Heart left ventricle (tissue), 16 donors: ENCODE results near the gene TRDMT1. TPM values are rescaled to one million over a fixed set of nuclear protein-coding genes. Genes with fewer than 3 reads are reported as not detected.
A peak's percentile ranks its signal among the peaks of the same experiment; 100 is the strongest.

Experiments
- ATAC-seq, 4 donors: fragments of 200-7000 bp; cut with Tn5 transposase; one replicate each; pipeline ENCODE4 v1.9.1; 2020 to 2022; ENCODE audit warnings: moderate library complexity in 4 of 4, mild to moderate bottlenecking in 3 of 4, moderate number of reproducible peaks in 1 of 4
- DNase-seq, 5 donors: peaks; one replicate each; pipeline ENCODE4 v3.0.0-alpha.2; 2020
- H3K27ac ChIP-seq, 12 donors: fragments of 200-600 bp; sonication (generic) in 4 of 12; one replicate each; pipeline versions ENCODE4 v1.5.0 to v1.8.0; 2016 to 2022; ENCODE audit warnings: mild to moderate bottlenecking in 2 of 12
- H3K27me3 ChIP-seq, 9 donors: fragments of 200-600 bp; sonication (generic) in 2 of 9; one replicate each; pipeline versions ENCODE4 v1.5.1 to v1.8.0; 2016 to 2022; ENCODE audit warnings: mild to moderate bottlenecking in 3 of 9
- H3K36me3 ChIP-seq, 9 donors: fragments of 200-600 bp; sonication (generic) in 2 of 9; one replicate each; pipeline versions ENCODE4 v1.5.0 to v1.8.0; 2018 to 2022; ENCODE audit warnings: mild to moderate bottlenecking in 2 of 9
- H3K4me1 ChIP-seq, 12 donors: fragments of 200-600 bp; sonication (generic) in 4 of 12; one replicate each; pipeline versions ENCODE4 v1.5.0 to v1.8.0; 2016 to 2022; ENCODE audit warnings: mild to moderate bottlenecking in 3 of 12
- H3K4me3 ChIP-seq, 12 donors: fragments of 200-600 bp; sonication (generic) in 4 of 12; one replicate each; pipeline versions ENCODE4 v1.5.0 to v1.8.0; 2017 to 2022; ENCODE audit warnings: mild to moderate bottlenecking in 9 of 12, moderate library complexity in 4 of 12
- H3K9me3 ChIP-seq, 12 donors: fragments of 200-600 bp; sonication (generic) in 4 of 12; one replicate each; pipeline versions ENCODE4 v1.5.0 to v1.8.0; 2016 to 2022; ENCODE audit warnings: mild to moderate bottlenecking in 1 of 12
- CTCF ChIP-seq, 12 donors: fragments of 200-600 bp; sonication (generic) in 4 of 12; IDR thresholded peaks; one replicate each; pipeline versions ENCODE4 v1.5.0 to v1.8.0; 2018 to 2022; ENCODE audit warnings: antibody characterized with exemption in 12 of 12, mild to moderate bottlenecking in 5 of 12
- POLR2A ChIP-seq, 2 donors: fragments of 450-650 bp; IDR thresholded peaks; one replicate each; pipeline ENCODE4 v1.6.1; 2017; ENCODE audit warnings: antibody characterized with exemption in 2 of 2, mild to moderate bottlenecking in 2 of 2, moderate library complexity in 2 of 2
- WGBS, 4 donors: extraction: QIAGEN DNeasy Blood & Tissue Kit in 2 of 4; methylation state at CpG; one replicate each; pipeline versions ENCODE4 v1.1.5 to v1.1.7; 2013 to 2018; 5-methylcytosine and 5-hydroxymethylcytosine counted together
- intact Hi-C, 10 donors: fragments of 100-400 bp; cut with DNase I; formaldehyde crosslinking; loops; one replicate each; pipeline versions ENCODE4 v1.11.1 to v1.14.2; 2022
- polyA plus RNA-seq, 2 donors: library from polyadenylated mRNA; stranded (reverse); fragments of 200-250 nt; gene quantifications; one replicate each; pipeline ENCODE4 v1.2.3, GENCODE V29; 2013
- total RNA-seq, 9 donors: library from RNA; depleted of rRNA in 2 of 9; stranded (reverse); fragments of >200 nt in 2 of 9; fragmentation: NEBNext Ultra II Directional in 3 of 9; extraction: Animal tissue kit (Norgen Biotek cat#: 25700) in 3 of 9; gene quantifications; one replicate each; pipeline versions ENCODE4 v1.1.0 to v1.2.4, GENCODE V29; 2016 to 2023
- donor health status: ischemic (EF 13 %, LVEDD 7.1; RV severe dilation, severe dysfunction).
- donor health status: healthy with polysubstance abuse.
- donor health status: DM: no; HTN: yes; CAD: no.
- donor health status: DM: no; HTN: no; CAD: no.
- donor health status: ischemic (EF 25% LVEDD 6.9; RV normal size, moderate dysfunction).
- donor health status: ischemic (EF 25% LVEDD 5.7; RV mildly dilated, moderate dysfunction).
- donor health status: healthy.
- donor health status: DM: yes; HTN: yes; CAD: no.
- donor health status: ischemic (EF 35%, LVEDD 5.7; RV mildly dilated, moderate dysfunction).
- donor health status: nonischemic (EF 11% LVEDD 7.7; RV severe dilation, severe dysfunction).
- donor health status: DM: yes; HTN: yes; CAD: no.
- donor health status: PGD.
- donor health status: ischemic (EF 29% LVEDD 5.4; RV normal size, mild dysfunction).
- donor health status: nonischemic (EF 23%, LVEDD 6.1; RV moderate dilation, normal function).

The TRDMT1 gene
- total and polyA plus RNA-seq, 11 donors, result 1.8 to 6.0 (median 3.5) TPM

- TF ChIP-seq CTCF (IDR thresholded peaks at IDR 0.05) (no peak), POLR2A (IDR thresholded peaks at IDR 0.05) (peak in 1 of 2 donors; percentile 39)
- DNase-seq (peak; percentile 85 to 92 (median 85)), ATAC-seq (peak; percentile 44 to 70 (median 60))
- H3K27me3 ChIP-seq, result peaks cover 0 to 17% (median 0%) of the 10 kb centered on the region in 9 donors
- 0 to 2% (median 1%) methylated on average over 34 to 43 of the region's 43 CpGs for WGBS, 4 donors
- intact Hi-C loops, result loop anchor here in 8 of 10 donors (1.0 to 10.0 kb wide), 6 partner anchors 29 to 235 kb away; partner anchors contain the start of gene TRDMT1 (in 7 of the 8)
- H3K4me1 ChIP-seq, result peaks cover 0 to 69% (median 44%) of the 10 kb centered on the region in 12 donors
- H3K27ac ChIP-seq, result peak overlapping the region; percentile 96 to 100 (median 98)
- no peaks in the 10 kb centered on the region for H3K9me3 ChIP-seq
- H3K4me3 ChIP-seq, result peak overlapping the region; percentile 64 to 99 (median 91)
- H3K36me3 ChIP-seq, result peaks cover 0 to 57% (median 45%) of the 10 kb centered on the region in 9 donors
These were observed 28.7 kb upstream of the TRDMT1 start for GRCh38 chr10:17229967-17230682.

GRCh38 chr10:17229717-17229966 is 28.2 kb upstream of the TRDMT1 start:
- TF ChIP-seq POLR2A (IDR thresholded peaks at IDR 0.05) (no peak), CTCF (IDR thresholded peaks at IDR 0.05) (no peak)
- intact Hi-C loops, result loop anchor here in 5 of 10 donors (2.0 to 5.0 kb wide), 3 partner anchors 29 to 227 kb away; partner anchors contain the start of gene TRDMT1 (in 4 of the 5)
- H3K4me1 ChIP-seq, result peaks cover 0 to 65% (median 40%) of the 10 kb centered on the region in 12 donors
- peaks cover 0 to 17% (median 0%) of the 10 kb centered on the region in 9 donors for H3K27me3 ChIP-seq
- ATAC-seq (no peak), DNase-seq (no peak)
- H3K36me3 ChIP-seq, result peaks cover 0 to 52% (median 40%) of the 10 kb centered on the region in 9 donors
- 0 to 1% (median 0%) methylated on average over 7 to 21 of the region's 21 CpGs for WGBS, 4 donors
- H3K9me3 ChIP-seq, result no peaks in the 10 kb centered on the region
- H3K27ac ChIP-seq, result peak overlapping the region; percentile 96 to 100 (median 98)
- peak overlapping the region; percentile 64 to 99 (median 91) for H3K4me3 ChIP-seq

- peak; percentile 78 to 88 (median 86) for ATAC-seq
- peak overlapping the region; percentile 64 to 99 (median 91) for H3K4me3 ChIP-seq
- TF ChIP-seq CTCF (IDR thresholded peaks at IDR 0.05), result peak in 1 of 12 donors; percentile 2
- peak in 1 of 2 donors; percentile 83 for TF ChIP-seq POLR2A (IDR thresholded peaks at IDR 0.05)
- peaks cover 0 to 60% (median 35%) of the 10 kb centered on the region in 12 donors for H3K4me1 ChIP-seq
- H3K27me3 ChIP-seq, result peaks cover 0 to 17% (median 0%) of the 10 kb centered on the region in 9 donors
- H3K27ac ChIP-seq, result peak overlapping the region; percentile 96 to 100 (median 98)
- intact Hi-C loops, result loop anchor here in 5 of 10 donors (2.0 to 5.0 kb wide), 3 partner anchors 28 to 227 kb away; partner anchors contain the start of gene TRDMT1 (in 4 of the 5)
- H3K9me3 ChIP-seq, result no peaks in the 10 kb centered on the region
- 0 to 2% (median 1%) methylated on average over 11 to 72 of the region's 72 CpGs for WGBS, 4 donors
- H3K36me3 ChIP-seq, result peaks cover 0 to 47% (median 36%) of the 10 kb centered on the region in 9 donors
- DNase-seq, result peak; percentile 92 to 95 (median 93)
These were observed 27.7 kb upstream of the TRDMT1 start for GRCh38 chr10:17229016-17229716.
